ENCODE results near the gene ACSF3.

Gene ACSF3

DNA sequence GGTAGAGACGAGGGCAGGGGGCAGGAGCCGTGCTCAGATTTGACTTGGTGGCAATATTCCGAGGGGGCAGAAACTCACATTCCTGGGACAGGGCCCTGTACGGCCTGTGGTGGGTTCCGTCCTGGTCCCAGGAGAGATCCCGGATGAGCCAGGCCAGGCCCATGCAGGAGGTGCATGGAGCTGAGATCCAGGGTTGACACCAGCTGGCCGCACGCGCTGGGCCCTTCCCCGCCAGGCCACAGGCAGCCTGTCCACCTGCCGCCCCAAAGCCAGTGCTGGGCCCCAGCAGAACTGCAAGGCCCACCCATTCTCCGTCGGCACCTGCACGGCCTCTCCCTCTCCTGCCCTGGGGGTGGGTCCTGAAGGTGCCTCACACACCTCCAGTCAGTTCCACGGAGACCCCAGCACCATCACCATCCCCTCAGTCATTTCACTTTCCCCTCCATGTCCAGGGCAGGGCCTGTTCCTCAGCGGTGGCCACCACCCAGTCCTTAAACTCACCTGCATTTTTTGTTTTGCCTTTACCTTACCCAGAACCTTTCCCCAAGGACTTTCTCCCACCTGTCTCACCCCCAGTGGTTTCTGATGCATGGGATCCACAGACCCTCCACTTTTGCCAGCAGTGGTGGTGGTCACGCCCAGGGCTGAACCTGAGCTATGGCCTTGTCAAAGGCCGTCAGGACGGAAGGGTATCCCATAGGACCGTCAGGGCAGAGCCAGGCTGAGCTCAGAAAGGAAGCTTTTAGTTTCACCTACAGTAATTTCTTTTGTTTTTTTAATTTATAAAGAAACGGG lies 52.8 kb downstream of the ACSF3 start:
- TF ChIP-seq, protein P1, sequence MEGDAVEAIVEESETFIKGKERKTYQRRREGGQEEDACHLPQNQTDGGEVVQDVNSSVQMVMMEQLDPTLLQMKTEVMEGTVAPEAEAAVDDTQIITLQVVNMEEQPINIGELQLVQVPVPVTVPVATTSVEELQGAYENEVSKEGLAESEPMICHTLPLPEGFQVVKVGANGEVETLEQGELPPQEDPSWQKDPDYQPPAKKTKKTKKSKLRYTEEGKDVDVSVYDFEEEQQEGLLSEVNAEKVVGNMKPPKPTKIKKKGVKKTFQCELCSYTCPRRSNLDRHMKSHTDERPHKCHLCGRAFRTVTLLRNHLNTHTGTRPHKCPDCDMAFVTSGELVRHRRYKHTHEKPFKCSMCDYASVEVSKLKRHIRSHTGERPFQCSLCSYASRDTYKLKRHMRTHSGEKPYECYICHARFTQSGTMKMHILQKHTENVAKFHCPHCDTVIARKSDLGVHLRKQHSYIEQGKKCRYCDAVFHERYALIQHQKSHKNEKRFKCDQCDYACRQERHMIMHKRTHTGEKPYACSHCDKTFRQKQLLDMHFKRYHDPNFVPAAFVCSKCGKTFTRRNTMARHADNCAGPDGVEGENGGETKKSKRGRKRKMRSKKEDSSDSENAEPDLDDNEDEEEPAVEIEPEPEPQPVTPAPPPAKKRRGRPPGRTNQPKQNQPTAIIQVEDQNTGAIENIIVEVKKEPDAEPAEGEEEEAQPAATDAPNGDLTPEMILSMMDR (conservative IDR thresholded peaks at IDR 0.05; ENCODE audit: control insufficient read depth, insufficient read depth, low read depth, low read length), result no peak
- DNase-seq (ENCODE audit: low read depth), result no peak
- no peak overlapping the region for H3K4me3 ChIP-seq (ENCODE audit: control insufficient read depth, low read depth, low read length)

DNA sequence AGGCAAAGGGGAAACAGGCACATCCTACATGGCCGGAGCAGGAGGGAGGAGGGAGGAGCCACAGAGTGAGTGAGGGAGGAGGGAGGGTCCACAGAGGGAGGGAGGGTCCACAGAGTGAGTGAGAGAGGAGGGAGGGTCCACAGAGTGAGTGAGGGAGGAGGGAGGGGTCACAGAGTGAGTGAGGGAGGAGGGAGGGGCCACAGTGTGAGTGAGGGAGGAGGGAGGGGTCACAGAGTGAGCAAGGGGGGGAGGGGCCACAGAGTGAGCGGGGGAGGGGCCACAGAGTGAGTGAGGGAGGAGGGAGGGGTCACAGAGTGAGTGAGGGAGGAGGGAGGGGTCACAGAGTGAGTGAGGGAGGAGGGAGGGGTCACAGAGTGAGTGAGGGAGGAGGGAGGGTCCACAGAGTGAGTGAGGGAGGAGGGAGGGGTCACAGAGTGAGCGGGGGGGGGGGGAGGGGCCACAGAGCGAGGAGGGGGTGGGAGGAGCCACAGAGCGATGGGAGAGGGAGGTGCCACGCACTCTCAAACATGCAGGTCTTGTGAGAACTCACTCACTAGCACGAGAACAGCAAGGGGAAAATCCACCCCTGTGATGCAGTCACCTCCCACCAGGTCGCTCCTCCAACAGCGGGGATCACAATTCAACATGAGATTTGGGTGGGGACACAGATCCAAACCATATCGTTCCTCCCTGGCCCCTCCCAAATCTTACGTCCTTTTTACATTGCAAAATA lies 53.6 kb downstream of the ACSF3 start:
- DNase-seq (ENCODE audit: low read depth), result no peak
- H3K4me3 ChIP-seq (ENCODE audit: control insufficient read depth, low read depth, low read length), result no peak overlapping the region
- TF ChIP-seq, protein P1 (conservative IDR thresholded peaks at IDR 0.05; ENCODE audit: control insufficient read depth, insufficient read depth, low read depth, low read length), result no peak

DNA sequence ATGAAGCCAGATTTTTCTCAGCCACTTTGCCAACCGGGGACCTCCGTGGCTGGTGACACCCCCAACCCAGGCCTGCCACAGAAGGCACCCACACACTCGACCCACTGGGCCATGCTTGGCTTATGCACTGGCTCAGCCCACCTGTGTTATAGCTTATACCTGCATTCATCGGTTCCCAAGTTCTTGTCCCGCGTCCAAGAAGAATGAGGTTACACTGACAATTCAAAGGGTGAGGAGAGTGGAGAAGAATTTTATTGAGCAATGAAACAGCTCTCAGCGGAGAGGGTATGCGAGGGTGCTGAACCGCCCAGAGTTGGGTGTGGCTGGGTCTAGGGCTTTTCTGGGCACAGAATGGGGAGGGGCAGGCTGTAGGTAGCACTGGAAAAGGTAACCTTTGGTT lies 55.7 kb downstream of the ACSF3 start:
- TF ChIP-seq, protein P1 (conservative IDR thresholded peaks at IDR 0.05; ENCODE audit: control insufficient read depth, insufficient read depth, low read depth, low read length), result no peak
- H3K4me3 ChIP-seq (ENCODE audit: control insufficient read depth, low read depth, low read length), result no peak overlapping the region
- no peak for DNase-seq (ENCODE audit: low read depth)

DNA sequence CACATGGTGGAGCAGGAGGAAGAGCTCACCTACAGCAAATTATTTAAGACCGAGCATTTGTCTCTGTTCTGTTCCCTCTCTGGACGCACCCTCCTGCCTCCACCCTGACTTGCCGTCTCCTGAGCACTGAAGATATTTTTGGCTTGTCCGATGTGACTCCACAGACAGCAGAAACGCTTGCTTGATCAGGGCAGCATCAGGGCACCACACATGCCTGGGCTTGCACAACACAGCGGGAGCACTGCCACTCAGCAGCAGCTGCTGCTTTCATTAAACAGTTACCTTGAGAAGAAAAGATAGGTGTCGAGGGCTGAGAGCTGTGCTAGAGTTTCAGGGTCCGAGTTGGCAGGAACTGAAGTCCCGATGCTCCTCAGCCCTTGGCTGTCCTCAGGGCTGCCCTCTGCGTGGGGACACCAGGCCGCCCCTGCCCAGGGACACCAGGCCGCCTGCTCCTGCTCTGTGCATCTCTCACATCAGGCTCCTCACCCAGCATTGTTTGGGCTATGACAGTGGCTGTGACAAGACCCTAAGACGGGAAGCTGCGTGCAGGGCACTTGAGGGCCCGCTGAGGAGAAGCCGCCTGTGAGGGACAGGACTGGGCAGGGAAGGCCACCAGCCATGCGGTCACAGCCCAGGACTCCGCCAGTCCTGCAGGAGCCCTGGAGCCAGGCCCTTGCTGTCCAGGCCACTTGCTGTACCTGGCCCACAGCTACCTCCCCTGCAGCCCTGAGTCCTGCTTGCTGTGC lies 56.6 kb downstream of the ACSF3 start:
- no peak for DNase-seq (ENCODE audit: low read depth)
- H3K4me3 ChIP-seq (ENCODE audit: control insufficient read depth, low read depth, low read length), result no peak overlapping the region
- TF ChIP-seq, protein P1 (conservative IDR thresholded peaks at IDR 0.05; ENCODE audit: control insufficient read depth, insufficient read depth, low read depth, low read length), result no peak

DNA sequence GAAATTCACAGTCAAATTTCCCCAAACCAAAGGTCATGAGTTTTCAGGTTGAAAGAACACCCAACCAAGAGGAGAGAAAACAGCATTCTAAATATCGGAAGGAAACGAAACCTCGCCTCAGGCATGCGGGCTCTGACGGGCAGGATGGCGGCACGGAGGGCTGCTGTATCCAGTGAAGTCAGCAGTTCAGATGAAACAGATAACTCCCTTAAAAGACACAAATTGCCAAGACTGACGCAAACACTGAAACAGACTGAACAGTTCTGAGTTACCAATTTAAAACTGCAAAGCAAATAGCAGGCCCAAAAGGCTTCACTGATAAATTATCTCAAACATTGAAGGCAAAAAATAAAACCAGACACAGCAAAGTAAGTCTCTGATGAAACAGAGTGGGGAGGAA lies 57.3 kb downstream of the ACSF3 start:
- TF ChIP-seq, protein P1 (conservative IDR thresholded peaks at IDR 0.05; ENCODE audit: control insufficient read depth, insufficient read depth, low read depth, low read length), result no peak
- no peak overlapping the region for H3K4me3 ChIP-seq (ENCODE audit: control insufficient read depth, low read depth, low read length)
- DNase-seq (ENCODE audit: low read depth), result no peak

DNA sequence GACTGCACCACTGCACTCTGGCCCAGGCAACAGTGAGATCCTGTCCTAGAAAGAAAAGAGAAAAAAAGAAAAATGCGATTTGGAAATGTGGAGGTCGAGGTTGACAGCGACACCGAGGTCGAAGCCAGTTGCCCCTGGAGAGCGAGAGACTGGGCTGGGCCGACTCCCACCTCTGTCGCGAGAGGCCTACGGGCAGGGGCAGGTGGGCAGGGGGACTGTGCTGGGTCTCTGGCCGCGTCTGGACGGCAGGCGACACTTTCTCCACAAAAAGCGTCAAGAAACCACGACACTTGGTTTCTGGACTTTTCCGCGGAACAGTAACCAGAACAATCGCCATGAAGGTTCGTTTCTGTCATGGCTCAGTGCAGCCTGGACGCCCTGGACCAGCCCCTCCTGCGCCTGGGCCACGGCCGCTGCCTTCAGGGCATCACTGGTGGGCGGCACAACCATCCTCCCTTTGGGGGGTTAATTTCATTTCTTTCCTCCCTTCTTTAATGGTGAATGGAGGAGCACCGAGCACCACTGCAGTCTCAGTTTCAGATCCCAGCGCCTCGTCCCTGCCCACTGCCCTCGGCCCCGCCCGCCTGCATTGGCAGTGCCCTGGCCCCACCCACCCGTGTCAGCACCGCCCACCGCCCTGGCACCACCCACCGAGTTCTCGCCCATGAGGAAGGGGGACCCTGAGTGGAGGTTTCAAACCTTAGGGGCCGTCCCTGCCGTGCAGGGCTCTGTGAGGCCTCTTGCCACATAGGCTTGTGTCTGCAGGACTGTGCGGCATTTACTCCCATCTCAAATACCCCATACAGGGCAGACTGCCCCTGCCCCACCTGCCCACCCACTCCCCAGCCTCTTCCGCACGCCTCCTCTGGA lies 59.4 kb downstream of the ACSF3 start:
- DNase-seq (ENCODE audit: low read depth), result no peak
- TF ChIP-seq, protein P1 (conservative IDR thresholded peaks at IDR 0.05; ENCODE audit: control insufficient read depth, insufficient read depth, low read depth, low read length), result no peak
- H3K4me3 ChIP-seq (ENCODE audit: control insufficient read depth, low read depth, low read length), result no peak overlapping the region

All from fibroblast of mammary gland (primary cell).